ENCODE results near the gene CRB2.

CRB2 gene

GRCh38 chr9:123348317-123348992 is 7.5 kb upstream of the CRB2 start:
- DNase-seq: no peak

GRCh38 chr9:123349033-123349432 is 7.0 kb upstream of the CRB2 start:
- no peak for DNase-seq

DNA sequence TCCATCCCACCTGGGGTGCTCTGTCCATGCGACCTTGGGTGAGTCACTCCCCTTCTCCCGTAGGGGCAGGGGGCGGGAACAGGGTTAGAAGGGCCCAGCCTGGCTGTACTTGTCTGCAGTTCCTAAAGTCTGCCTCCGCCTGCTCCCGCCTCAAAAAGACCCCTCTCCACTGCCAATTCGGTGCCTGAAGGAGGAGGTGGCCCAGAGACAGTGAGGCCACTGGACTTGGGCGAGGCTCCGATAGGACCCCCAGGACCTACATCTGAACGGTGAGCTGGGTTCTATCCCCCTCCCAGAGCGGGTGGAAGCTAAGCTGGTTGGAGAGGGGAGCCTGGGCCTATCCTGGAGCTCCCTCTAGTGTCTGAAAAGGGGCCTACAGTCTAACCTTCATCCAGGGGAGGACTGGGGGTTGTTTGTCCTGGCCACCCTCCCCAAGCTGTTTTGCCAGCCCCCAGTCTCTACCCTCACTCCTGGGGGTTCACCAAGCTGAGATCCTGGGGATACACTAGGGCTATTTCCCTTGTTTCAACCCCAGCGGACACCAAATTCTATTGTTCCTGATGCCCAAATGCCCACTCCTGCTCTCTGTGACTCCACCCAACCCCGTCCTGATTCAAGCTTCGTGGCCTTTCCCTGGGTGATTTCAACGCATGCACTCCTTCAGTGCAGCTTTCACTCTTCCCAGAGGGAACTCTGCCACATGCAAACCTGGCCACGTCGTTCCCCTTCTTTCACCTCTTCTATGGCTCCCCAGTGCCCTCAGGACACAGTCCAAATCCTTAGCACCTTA is 6.1 kb upstream of the CRB2 start:
- peak; percentile 61 to 72 for DNase-seq

GRCh38 chr9:123350590-123351310 is 5.2 kb upstream of the CRB2 start:
- no peak for DNase-seq

DNA sequence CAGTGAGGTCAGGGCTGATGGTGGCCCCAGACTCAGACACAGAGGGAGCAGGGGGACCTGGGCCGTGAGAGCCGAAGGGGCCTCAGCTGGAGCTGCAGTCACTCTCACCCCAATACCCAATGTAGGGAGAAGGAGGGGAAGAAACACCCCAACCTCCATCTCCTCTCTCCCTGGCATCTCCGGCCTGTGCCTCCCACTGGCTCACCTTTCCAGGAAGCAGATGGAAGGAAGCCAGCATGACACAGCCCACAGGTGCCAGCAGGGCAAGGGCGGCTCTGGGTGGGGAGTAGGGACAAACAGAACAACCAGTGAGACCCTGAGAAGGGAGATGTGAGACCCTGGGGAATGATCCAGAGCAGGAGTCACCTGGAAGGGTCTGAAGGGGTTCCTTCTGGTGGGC is 3.0 kb upstream of the CRB2 start:
- no peak for DNase-seq

- peak; percentile 34 to 55 for DNase-seq
Observed at GRCh38 chr9:123353984-123354591, 1.9 kb upstream of the CRB2 start.

DNA sequence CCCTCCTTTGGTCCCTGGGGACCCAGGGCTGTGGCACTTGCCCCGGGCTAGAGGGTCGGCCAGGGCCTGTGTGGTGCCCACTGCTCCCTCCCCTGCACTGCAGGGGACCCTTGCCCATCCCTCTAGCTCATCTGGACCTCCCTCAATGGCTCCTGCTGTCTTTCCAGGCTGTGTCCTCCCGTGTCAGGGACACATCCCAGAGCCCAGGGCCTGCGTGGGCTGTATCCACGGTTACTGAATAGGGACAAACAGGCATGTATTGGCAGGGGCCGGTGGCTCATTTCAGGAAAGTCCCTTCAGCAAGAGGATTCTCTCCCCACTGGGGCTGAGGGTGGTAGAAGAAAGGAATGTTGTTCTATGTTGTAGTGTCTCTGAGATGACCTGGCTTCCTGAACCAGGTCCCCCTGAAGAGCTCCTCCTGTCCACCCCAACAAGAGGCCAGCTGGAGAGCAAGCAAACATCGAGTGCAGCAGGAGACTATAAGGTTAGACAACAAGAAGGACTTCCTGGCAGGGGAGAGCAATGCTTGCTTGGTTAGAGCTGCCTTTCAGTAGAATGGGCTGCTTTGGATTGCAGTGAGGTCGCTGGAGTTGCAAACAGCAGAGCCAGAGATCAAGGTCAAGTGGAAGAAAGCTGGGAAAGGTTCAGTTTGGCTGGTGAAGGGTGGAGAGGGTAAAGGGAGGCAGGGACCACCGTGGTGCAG is 1.0 kb upstream of the CRB2 start:
- no peak for DNase-seq

- DNase-seq: no peak
Observed at GRCh38 chr9:123356851-123357742, 1.1 kb downstream of the CRB2 start.

DNA sequence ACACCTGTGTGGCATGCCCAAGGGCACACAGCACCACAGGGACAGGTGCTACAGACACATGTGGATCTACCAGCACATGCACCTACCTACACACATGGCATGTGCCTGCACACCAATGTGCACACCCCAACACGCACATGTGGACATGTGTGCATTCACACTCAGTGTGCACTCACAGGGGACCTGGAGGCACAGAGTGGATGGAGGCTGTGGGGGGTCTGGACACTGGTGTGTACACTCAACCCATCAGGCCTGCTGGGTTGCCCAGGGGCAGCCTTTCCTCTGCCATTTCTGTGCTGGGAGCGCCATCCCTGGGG is 1.7 kb downstream of the CRB2 start:
- DNase-seq: no peak

DNA sequence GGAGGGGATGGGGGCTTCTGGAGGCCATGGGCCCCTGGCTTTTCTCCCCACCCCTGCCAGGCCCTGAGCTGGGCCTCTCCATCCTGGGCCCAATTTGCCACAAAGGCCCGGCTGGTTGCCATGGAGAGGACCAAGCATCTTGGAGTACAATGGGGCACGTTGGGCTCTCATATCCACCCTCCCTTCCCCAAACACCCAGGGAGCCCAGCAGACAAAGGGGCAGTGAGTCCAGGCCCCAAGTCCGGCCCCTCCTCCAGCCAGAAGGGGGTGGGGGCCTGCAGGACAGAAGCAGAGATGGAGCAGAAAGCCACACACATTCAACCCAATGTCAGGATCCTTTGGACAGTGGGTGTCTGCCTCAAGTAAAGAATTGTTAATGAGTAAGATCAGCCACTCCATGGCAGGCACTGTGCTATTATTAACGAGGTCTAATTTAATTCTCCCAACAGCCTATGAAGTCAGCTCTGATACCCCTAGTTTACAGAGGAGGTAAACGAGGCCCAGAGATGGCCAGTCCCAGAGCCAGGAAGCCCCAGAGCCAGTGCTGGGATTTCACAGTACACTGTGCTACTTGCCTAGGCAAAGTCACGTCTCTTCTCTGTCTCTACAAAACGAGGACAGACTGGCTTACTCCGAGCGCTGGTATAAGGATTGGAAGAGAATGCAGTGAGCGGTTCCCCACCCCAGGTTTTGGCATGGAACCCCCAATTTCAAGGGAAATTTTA is 2.3 kb downstream of the CRB2 start:
- DNase-seq: no peak

GRCh38 chr9:123359106-123359505 is 3.1 kb downstream of the CRB2 start:
- DNase-seq: no peak

GRCh38 chr9:123359546-123359945 is 3.5 kb downstream of the CRB2 start:
- DNase-seq: no peak

GRCh38 chr9:123360161-123361085 is 4.4 kb downstream of the CRB2 start:
- peak in 1 of 2 donors; percentile 32 for DNase-seq

DNA sequence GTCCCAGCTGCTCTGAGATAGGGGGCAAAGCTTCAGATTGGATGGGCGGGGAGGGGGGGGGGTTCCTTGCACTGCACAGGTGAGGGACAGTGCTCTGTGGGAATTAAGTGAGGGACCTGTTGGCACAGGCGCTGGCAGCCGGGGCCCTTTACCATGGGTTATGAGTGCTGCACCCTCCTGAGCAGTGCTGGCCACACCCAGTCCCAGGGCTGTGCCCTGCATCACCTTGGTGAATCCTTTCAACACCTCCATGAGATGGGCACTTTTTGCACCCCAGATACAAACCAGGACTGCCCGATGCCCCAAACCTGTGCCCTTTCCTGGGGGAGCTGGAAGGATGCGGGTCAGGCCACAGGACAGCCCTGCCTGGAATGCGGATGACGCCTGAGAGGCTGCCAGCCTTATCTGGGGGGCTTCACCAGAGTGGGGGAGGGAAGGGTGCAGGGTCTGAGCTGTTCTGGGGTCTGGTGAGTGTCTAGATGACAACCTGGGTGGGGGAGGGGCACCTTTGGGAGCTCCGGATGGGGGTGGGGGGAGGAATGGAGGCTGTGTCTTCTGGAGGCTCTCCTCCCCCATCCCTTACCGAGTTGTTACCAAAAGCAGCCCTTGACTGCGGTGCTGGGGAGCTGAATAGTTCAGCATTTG is 5.2 kb downstream of the CRB2 start:
- DNase-seq: no peak

- DNase-seq: no peak
Observed at GRCh38 chr9:123361731-123362510, 5.9 kb downstream of the CRB2 start.

GRCh38 chr9:123362856-123363255 is 6.9 kb downstream of the CRB2 start:
- no peak for DNase-seq

- DNase-seq: no peak
Observed at GRCh38 chr9:123364241-123364824, 8.3 kb downstream of the CRB2 start.

DNA sequence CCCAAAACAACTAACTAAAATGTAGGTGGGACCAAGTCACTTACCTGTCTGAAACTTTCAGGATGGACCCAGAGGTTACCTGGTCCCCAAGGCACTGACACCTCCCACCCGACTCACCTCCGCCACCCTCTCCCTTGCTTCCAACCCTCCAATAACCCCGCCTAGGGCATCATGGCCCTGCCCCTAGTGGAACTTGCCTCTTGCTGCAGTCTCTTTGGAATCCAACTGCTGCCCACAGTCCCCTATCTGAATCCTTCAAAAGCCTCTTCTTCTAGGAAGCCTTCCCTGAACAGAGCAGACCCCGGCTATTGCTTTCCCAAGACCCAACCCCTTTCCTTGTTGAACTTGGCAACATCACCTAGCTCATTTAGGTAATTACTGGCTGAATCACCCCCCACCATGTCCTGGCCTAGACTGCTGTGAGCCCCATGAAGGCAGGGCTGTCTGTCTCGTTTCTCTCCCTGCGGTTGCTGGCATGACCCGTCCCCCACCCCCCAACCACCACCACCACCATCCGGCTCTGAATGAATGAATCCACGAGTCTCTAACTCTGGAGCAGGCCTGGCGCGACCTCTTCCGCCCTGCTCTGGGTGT is 9.4 kb downstream of the CRB2 start:
- DNase-seq: no peak

Data from CD4-positive, alpha-beta T cell treated with Interferon alpha-2 for 1 hour (primary cell).